Tibial nerve (tissue), 4 donors: ENCODE measurements around the gene N4BP2L1. TPM values are rescaled to one million over a fixed set of nuclear protein-coding genes. Genes with fewer than 3 reads are reported as not detected.

Source experiments
- DNase-seq, 2 donors: peaks; one replicate each; pipeline ENCODE4 v3.0.0-alpha.2; 2019; ENCODE audit warnings: low spot score in 2 of 2
- H3K27ac ChIP-seq, 4 donors: fragments of 200-600 bp; sonication (generic) in 3 of 4; one replicate each; pipeline ENCODE4 v1.5.1; 2017 to 2019; ENCODE audit warnings: mild to moderate bottlenecking in 1 of 4
- H3K27me3 ChIP-seq, 2 donors: fragments of 200-600 bp; sonication (generic) in 1 of 2; one replicate each; pipeline versions ENCODE4 v1.5.1 to v1.6.0; 2017 to 2019
- H3K36me3 ChIP-seq, 3 donors: fragments of 200-600 bp; sonication (generic); one replicate each; pipeline ENCODE4 v1.5.1; 2018 to 2019
- H3K4me1 ChIP-seq, 4 donors: fragments of 200-600 bp; sonication (generic) in 3 of 4; one replicate each; pipeline ENCODE4 v1.5.1; 2017 to 2019
- H3K4me3 ChIP-seq, 4 donors: fragments of 200-600 bp; sonication (generic) in 3 of 4; one replicate each; pipeline ENCODE4 v1.5.1; 2017 to 2019; ENCODE audit warnings: mild to moderate bottlenecking in 1 of 4, moderate library complexity in 1 of 4
- H3K9me3 ChIP-seq, 4 donors: fragments of 200-600 bp; sonication (generic) in 3 of 4; one replicate each; pipeline ENCODE4 v1.5.1; 2017 to 2019
- EP300 ChIP-seq, 2 donors: sonication (generic); formaldehyde crosslinking; IDR thresholded peaks; one replicate each; pipeline ENCODE4 v1.6.1; 2017; ENCODE audit warnings: antibody characterized with exemption in 2 of 2, mild to moderate bottlenecking in 1 of 2
- POLR2A ChIP-seq, 2 donors: fragments of 450-650 bp; IDR thresholded peaks; one replicate each; pipeline ENCODE4 v1.6.1; 2017; ENCODE audit warnings: antibody characterized with exemption in 2 of 2, mild to moderate bottlenecking in 2 of 2, moderate library complexity in 2 of 2
- WGBS, 2 donors: methylation state at CpG; one replicate each; pipeline ENCODE4 v1.1.5; 2018; 5-methylcytosine and 5-hydroxymethylcytosine counted together
- total RNA-seq, 4 donors: library from RNA; depleted of rRNA; stranded (reverse); fragments of >200 nt; gene quantifications; one replicate each; pipeline ENCODE4 v1.1.0, GENCODE V29; 2016
- TF ChIP-seq, protein P1 (sequence below), 5 experiments: fragments of 200-600 bp in 3 of 5; fragments of 450-650 bp in 2 of 5; sonication (generic) in 3 of 5; IDR thresholded peaks; one replicate each; pipeline ENCODE4 v1.5.1; 2016 to 2019; ENCODE audit warnings: antibody characterized with exemption in 5 of 5, mild to moderate bottlenecking in 3 of 5, moderate library complexity in 2 of 5

The N4BP2L1 gene
- total RNA-seq, 4 donors from 2014 or later, result 15.6 to 31.4 (median 24.5) TPM

DNA sequence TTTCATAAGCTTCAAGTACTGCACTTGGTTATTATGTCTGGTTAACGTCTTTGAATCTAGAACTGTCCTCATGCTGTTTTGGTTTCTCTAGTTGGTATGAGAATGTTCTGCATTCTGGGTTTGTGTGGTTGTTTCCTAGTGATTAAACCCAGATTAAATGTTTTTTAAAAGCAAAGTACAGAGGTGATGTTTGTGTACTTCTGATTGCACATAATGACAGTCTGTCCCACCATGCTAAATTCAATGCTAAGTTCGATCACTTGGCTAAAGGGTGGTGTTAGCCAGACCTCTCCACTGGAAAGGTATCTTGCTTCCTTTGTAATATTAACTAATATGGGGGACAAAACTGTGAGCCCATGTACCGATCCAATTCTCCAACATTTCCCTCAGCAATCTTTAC lies 14.6 kb downstream of the N4BP2L1 start:
- no peak overlapping the region for H3K27ac ChIP-seq
- H3K4me1 ChIP-seq, result peaks cover 0 to 26% (median 0%) of the 10 kb centered on the region in 4 donors
- no peaks in the 10 kb centered on the region for H3K9me3 ChIP-seq
- no peak overlapping the region for H3K4me3 ChIP-seq
- TF ChIP-seq, protein P1, sequence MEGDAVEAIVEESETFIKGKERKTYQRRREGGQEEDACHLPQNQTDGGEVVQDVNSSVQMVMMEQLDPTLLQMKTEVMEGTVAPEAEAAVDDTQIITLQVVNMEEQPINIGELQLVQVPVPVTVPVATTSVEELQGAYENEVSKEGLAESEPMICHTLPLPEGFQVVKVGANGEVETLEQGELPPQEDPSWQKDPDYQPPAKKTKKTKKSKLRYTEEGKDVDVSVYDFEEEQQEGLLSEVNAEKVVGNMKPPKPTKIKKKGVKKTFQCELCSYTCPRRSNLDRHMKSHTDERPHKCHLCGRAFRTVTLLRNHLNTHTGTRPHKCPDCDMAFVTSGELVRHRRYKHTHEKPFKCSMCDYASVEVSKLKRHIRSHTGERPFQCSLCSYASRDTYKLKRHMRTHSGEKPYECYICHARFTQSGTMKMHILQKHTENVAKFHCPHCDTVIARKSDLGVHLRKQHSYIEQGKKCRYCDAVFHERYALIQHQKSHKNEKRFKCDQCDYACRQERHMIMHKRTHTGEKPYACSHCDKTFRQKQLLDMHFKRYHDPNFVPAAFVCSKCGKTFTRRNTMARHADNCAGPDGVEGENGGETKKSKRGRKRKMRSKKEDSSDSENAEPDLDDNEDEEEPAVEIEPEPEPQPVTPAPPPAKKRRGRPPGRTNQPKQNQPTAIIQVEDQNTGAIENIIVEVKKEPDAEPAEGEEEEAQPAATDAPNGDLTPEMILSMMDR (IDR thresholded peaks at IDR 0.05), result no peak
- TF ChIP-seq EP300 (IDR thresholded peaks at IDR 0.05) (no peak), POLR2A (IDR thresholded peaks at IDR 0.05) (no peak)
- no peak for DNase-seq
- no peaks in the 10 kb centered on the region for H3K27me3 ChIP-seq
- WGBS, 2 donors, result 99 to 100% methylated on average over 3 of the region's 3 CpGs
- peaks cover 0 to 9% (median 0%) of the 10 kb centered on the region in 3 donors for H3K36me3 ChIP-seq

DNA sequence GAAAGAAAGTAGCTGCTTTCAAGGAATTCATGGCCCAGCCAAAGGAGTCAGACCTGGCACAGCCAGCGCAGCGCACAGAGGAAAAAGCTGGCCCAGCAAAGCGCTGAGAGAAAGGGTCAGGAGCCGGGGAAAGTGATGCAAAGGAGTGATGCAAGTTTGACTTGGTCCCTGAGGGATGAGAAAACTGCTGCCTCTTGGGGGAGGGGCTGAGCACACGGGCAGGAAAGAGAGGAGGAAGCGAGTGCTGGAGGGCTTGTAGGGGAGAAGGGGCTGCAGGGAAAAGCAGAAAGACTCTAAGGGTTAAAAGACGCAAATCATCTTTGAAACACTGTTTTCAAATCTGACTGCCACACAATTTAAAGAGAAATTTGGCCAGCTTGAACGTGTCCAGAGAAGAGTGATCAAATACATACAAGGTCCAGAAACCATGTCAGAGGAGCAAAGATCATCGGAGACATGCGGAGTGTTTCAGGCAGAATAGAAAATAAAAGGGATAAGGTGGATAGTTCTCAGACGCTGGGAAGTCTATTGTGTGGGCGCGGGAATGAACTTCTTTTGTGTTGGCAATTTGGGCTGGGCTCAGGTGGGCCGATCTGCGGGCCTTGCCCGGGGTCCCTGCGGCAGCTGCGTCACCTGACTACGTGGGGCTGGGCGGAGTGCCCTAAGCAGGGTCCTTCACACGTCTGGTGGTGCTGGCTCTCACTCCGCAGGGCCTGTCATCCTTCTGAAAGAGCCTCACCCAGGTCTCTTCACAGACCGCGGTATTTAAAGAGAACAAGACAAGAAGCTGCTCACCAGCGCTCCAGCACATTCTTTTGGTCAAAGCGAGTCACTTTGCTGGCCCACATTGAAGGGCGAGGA lies 18.1 kb downstream of the N4BP2L1 start:
- peaks cover 0 to 26% (median 0%) of the 10 kb centered on the region in 4 donors for H3K4me1 ChIP-seq
- no peaks in the 10 kb centered on the region for H3K9me3 ChIP-seq
- H3K27ac ChIP-seq, result peak overlapping the region in 3 of 4 donors; percentile 6 to 77 (median 71)
- DNase-seq, result peak; percentile 23 to 57
- no peaks in the 10 kb centered on the region for H3K27me3 ChIP-seq
- peak overlapping the region in 2 of 4 donors; percentile 12 to 40 for H3K4me3 ChIP-seq
- WGBS, 2 donors, result 35 to 42% methylated on average over 27 of the region's 27 CpGs
- H3K36me3 ChIP-seq, result peaks cover 0 to 28% (median 0%) of the 10 kb centered on the region in 3 donors
- TF ChIP-seq EP300 (IDR thresholded peaks at IDR 0.05) (peak; percentile 29 to 61), POLR2A (IDR thresholded peaks at IDR 0.05) (no peak)
- TF ChIP-seq, protein P1 (IDR thresholded peaks at IDR 0.05), result no peak

DNA sequence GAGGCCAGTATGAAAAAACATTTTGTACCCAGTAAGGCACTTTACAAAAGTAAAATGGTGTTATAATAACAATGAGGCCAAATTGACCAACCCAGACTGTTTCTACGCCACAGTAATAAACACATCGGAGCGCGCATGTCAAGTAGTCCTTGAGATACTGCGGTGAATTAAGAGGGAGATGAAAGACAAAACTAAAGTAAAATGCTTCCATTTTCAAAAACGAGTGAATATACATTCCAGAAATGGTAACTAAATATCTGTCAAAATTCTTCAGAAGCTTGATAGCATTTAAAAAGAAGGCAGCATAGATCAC lies 19.0 kb downstream of the N4BP2L1 start:
- Histone ChIP-seq H3K9me3 (no peaks in the 10 kb centered on the region), H3K27me3 (no peaks in the 10 kb centered on the region), H3K4me1 (peaks cover 0 to 26% (median 0%) of the 10 kb centered on the region in 4 donors), H3K4me3 (no peak overlapping the region), H3K27ac (peak overlapping the region in 1 of 4 donors; percentile 77), H3K36me3 (peaks cover 0 to 34% (median 0%) of the 10 kb centered on the region in 3 donors)
- WGBS, 2 donors, result 77 to 82% methylated on average over 6 of the region's 6 CpGs
- no peak for DNase-seq
- TF ChIP-seq, protein P1 (IDR thresholded peaks at IDR 0.05), result no peak
- TF ChIP-seq POLR2A (IDR thresholded peaks at IDR 0.05) (no peak), EP300 (IDR thresholded peaks at IDR 0.05) (no peak)

DNA sequence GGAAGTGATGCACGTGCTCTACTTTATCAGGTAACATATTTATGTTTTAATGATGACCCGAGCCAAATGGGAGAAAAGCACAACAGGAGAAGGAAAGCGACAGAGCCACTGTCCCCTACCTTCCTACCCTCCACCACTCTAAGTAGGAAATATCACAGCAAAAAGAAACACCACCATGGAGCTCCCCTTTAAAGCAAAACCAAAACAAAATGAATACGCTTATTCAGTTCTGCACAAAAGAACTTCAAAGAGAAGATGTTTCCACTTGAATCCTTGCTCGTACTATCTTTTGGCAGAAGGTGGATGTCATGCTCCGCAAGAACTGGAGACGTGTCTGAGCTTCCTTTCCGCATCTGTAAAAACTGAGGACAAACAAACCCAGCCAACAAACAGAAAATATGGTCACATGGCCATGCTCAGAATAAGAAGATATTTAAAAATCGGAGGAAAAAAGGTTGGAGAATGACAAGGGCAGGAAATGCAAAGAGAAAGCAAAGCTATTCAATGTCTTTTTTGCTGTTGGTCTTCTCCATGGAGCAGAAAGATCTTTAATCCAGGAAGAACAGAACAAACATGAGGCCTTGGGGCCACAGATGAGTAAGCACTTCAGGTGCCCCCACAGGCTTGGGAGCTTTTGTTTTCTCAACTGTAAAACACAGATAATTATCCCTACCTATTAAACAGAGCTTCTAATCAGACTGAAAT lies 19.5 kb downstream of the N4BP2L1 start:
- Histone ChIP-seq H3K27ac (no peak overlapping the region), H3K36me3 (peaks cover 0 to 34% (median 0%) of the 10 kb centered on the region in 3 donors), H3K4me3 (no peak overlapping the region), H3K27me3 (no peaks in the 10 kb centered on the region), H3K9me3 (no peaks in the 10 kb centered on the region), H3K4me1 (peaks cover 0 to 31% (median 0%) of the 10 kb centered on the region in 4 donors)
- TF ChIP-seq POLR2A (IDR thresholded peaks at IDR 0.05) (no peak), EP300 (IDR thresholded peaks at IDR 0.05) (no peak)
- TF ChIP-seq, protein P1 (IDR thresholded peaks at IDR 0.05), result no peak
- no peak for DNase-seq
- WGBS, 2 donors, result 91 to 92% methylated on average over 9 of the region's 9 CpGs

DNA sequence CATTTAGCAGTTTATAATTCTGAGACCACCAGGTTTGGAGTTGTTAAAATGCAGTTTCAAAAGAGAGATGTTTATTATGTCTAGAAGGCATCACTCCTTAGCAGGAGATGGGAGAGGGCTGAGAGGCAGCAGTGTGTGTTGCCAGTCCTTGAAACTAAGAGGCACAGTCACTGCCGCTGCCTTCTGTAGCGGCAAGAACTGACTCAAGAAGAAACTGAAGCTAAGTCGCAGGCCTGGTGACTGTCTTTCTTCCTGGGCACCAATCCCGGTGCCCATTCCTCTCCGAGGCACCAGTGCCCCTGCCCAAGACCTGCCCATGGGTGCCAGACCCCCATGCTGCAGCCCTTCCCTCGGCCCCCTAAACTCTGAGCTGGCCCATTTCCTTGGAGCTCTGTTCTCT lies 20.1 kb downstream of the N4BP2L1 start:
- no peak overlapping the region for H3K27ac ChIP-seq

More for the DNA sequence above, 20.1 kb downstream of the N4BP2L1 start:
- TF ChIP-seq, protein P1 (IDR thresholded peaks at IDR 0.05), result no peak
- TF ChIP-seq POLR2A (IDR thresholded peaks at IDR 0.05) (no peak), EP300 (IDR thresholded peaks at IDR 0.05) (no peak)
- WGBS, 2 donors, result 91 to 93% methylated on average over 6 of the region's 6 CpGs
- Histone ChIP-seq H3K4me3 (no peak overlapping the region), H3K4me1 (peaks cover 0 to 32% (median 0%) of the 10 kb centered on the region in 4 donors), H3K9me3 (no peaks in the 10 kb centered on the region), H3K36me3 (peaks cover 0 to 37% (median 0%) of the 10 kb centered on the region in 3 donors), H3K27me3 (no peaks in the 10 kb centered on the region)
- no peak for DNase-seq
